ENCODE data around the gene DNAI1.

GRCh38 chr9:34428325-34428958, 30.2 kb upstream of the DNAI1 start:
- TF ChIP-seq CTCF (CRISPR knock-in tag; IDR thresholded peaks at IDR 0.05) = no peak
- TF ChIP-seq ADNP (CRISPR knock-in tag; IDR thresholded peaks at IDR 0.05) = no peak
- TF ChIP-seq ZFP91 (CRISPR knock-in tag; IDR thresholded peaks at IDR 0.05; ENCODE audit: borderline replicate concordance) = no peak
- TF ChIP-seq HNF4A (CRISPR knock-in tag; IDR thresholded peaks at IDR 0.05) = no peak
- TF ChIP-seq FOXM1 (CRISPR knock-in tag; IDR thresholded peaks at IDR 0.05) = no peak
- TF ChIP-seq PHF20 (CRISPR knock-in tag; IDR thresholded peaks at IDR 0.05) = no peak
- TF ChIP-seq JUN (CRISPR knock-in tag; IDR thresholded peaks at IDR 0.05) = no peak
- TF ChIP-seq HOXA7 (CRISPR knock-in tag; IDR thresholded peaks at IDR 0.05) = no peak
- TF ChIP-seq ZNF12 (CRISPR knock-in tag; IDR thresholded peaks at IDR 0.05) = no peak
- TF ChIP-seq CHD2 (IDR thresholded peaks at IDR 0.05; ENCODE audit: low read depth, low read length) = no peak

Data from HepG2 (cell line).